Suprapubic skin (tissue), 2 donors: ENCODE measurements around the gene ST7.

Experiments used
- EP300 ChIP-seq: sonication (generic); formaldehyde crosslinking; IDR thresholded peaks from one replicate; pipeline ENCODE4 v1.6.1; 2017; ENCODE audit warnings: antibody characterized with exemption
- POLR2A ChIP-seq, 2 donors: fragments of 450-650 bp; IDR thresholded peaks; one replicate each; pipeline ENCODE4 v1.6.1; 2017; ENCODE audit warnings: antibody characterized with exemption in 2 of 2, mild to moderate bottlenecking in 2 of 2, moderate library complexity in 2 of 2

DNA sequence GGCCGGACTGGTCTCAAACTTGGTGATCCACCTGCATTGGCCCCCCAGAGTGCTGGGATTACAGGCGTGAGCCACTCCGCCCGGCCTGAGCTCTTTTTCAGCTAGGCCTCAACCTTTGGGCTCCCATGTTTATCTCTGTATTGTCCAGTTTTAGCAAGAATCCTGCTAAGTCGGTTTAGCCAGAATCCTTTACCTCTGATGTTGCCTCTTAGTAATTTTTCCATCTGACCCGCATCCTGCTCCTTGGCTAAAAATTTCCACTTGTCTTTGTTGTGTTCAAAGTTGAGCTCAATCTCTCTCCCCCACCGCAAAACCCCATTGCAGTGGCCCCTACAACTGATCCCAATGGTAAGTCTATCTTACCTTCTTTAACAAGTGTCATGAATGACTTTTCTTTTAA is 20.7 kb upstream of the ST7 start:
- TF ChIP-seq EP300 (no peak), POLR2A (IDR thresholded peaks at IDR 0.05) (no peak)
